Measurements from ENCODE around the gene NOVA1.

NOVA1 gene

GRCh38 chr14:26444822-26445221 lies 153.0 kb downstream of the NOVA1 start:
- no peak for DNase-seq (ENCODE audit: low spot score)

- no peak for DNase-seq (ENCODE audit: low spot score)
Observed at GRCh38 chr14:26443654-26444053, 154.2 kb downstream of the NOVA1 start.

- no peak for DNase-seq (ENCODE audit: low spot score)
Observed at GRCh38 chr14:26429205-26429604, 168.6 kb downstream of the NOVA1 start.

DNA sequence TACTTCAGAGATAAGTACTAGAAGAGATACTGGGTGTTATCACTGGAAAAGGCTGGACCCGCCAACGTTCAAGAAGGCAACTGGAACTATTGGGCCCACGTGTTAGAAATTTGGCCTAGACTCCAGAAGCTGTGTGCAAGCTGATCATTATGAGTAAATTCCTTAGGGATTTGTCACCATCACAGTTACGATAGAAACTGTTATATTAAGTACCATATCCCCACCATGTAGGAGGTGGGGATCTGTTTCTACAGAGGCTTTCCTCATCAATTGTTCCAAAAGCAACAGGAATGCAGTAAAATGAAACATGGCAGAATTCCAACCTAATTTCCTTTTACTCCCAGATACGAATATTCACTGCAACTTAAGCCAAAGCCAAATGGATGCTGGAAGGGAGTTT lies 170.7 kb downstream of the NOVA1 start:
- DNase-seq (ENCODE audit: low spot score) = no peak

GRCh38 chr14:26424537-26424936 lies 173.3 kb downstream of the NOVA1 start:
- DNase-seq (ENCODE audit: low spot score) = no peak

GRCh38 chr14:26415618-26416123 lies 182.2 kb downstream of the NOVA1 start:
- DNase-seq (ENCODE audit: low spot score) = no peak

GRCh38 chr14:26414926-26415325 lies 182.9 kb downstream of the NOVA1 start:
- no peak for DNase-seq (ENCODE audit: low spot score)

DNA sequence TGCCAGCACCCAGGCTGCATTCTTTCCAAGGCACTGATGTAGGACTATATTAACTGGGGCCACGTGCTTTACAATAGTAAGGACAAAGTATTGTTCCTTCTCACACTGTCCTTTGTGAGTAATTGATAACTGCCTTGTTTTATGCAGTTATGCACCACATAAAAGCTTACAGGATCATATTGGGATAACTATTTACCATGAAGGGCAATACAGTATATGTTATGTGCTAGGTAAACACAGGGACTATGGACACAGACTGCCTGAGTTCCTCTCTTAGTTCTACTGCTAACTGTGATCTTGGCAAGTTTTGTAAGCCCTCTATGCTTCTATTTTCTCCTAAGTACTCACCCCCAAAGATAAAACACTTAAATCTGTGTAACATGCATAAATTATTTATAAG lies 183.7 kb downstream of the NOVA1 start:
- no peak for DNase-seq (ENCODE audit: low spot score)

GRCh38 chr14:26412421-26412820 lies 185.4 kb downstream of the NOVA1 start:
- no peak for DNase-seq (ENCODE audit: low spot score)

GRCh38 chr14:26410189-26410685 lies 187.6 kb downstream of the NOVA1 start:
- DNase-seq (ENCODE audit: low spot score) = no peak

DNA sequence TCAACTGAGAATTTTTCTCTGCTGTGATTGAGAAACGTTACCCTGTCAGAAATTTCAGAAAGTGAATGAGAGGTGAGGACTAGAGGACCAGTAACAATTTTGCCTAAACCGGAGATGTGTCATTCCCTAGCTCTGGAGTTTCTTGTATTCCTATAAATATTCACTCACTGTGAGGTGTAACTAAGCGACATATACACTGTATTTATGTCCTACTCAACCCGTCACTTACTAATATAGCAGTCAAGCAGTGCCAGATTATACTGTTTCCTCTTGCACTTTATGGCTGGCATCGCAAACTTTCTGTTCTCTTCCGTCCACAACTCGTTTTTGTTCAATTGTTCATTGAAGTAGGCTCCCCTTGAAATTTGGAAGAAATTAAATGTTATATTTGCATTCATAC lies 192.9 kb downstream of the NOVA1 start:
- no peak for DNase-seq (ENCODE audit: low spot score)

DNA sequence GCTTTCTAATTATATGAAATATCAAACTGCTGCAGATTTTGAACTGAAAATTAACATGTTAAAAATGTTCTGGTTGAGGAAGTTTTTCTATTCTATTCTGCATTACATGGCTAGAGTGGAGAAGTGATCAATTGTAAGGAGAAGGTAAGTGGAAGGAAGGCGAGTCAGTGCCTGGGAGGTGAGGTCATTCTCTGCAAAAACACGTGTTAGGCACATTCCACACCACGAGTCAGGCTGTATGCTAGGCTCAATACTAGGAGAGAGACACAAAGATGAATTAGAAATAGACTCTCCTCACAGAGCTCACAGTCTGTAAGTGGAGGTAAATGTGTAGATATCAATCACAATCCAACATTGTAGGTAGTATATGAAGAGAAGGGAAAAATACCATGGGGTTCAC lies 194.1 kb downstream of the NOVA1 start:
- no peak for DNase-seq (ENCODE audit: low spot score)

- DNase-seq (ENCODE audit: low spot score) = no peak
Observed at GRCh38 chr14:26402126-26402525, 195.7 kb downstream of the NOVA1 start.

DNA sequence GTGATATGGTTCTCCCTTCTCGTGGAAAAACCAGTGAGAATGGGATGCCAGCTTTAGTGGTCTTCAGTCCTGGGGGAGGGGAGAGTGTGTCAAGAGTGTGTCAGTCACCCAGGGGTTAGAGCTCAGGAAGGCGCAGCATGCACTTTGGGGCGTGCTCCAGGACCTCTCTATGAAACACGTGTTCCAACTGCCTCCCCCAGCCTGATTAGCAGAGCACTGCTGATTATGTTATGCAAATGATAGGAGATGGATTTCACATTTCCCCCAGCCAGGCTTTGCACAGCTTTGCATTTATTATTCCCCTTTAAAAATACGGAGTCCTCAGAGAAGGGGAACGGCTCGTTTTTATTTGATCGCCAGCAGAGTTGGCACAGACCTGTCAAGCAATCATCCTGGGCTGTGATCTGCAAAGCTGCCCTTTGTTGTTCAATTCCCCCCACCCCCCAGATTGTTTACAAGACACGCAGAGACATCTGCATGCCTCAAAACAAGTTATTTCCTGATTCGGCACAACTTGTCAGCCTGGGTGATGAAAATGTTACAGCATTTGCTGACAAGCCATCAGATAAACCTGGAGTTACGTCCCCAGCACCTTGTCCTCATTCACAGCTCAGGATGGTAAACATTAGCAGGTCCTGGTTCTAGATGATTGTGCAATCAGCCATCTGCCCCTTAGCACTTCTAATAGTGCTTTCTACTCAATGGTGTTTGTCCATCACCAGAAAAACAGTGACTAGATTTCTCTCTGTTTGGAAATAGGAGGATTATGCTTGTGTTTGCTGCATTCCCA lies 196.5 kb downstream of the NOVA1 start:
- no peak for DNase-seq (ENCODE audit: low spot score)

DNA sequence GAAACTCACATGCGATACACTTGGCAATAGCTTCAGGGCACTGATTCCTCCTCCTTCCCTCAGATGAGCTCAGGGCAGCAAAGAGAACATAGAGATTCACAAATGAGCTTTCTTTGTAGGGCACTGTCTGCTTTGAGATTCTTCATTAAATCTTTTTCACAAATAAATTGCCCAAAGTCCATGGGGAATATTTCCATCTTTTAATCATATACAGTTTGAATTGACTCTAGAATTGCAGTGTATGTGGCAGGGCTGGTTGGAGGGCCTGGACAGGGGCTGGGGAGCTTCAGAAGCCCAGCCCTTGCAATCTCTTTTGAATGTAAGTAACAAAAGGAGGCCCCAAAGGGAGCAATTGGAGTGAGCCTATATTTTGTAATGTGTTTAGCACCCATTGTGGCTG lies 197.5 kb downstream of the NOVA1 start:
- DNase-seq (ENCODE audit: low spot score) = no peak

- DNase-seq (ENCODE audit: low spot score) = no peak
Observed at GRCh38 chr14:26398616-26399015, 199.2 kb downstream of the NOVA1 start.
